ENCODE results near the gene ART1. TPM values are rescaled to one million over a fixed set of nuclear protein-coding genes. Genes with fewer than 3 reads are reported as not detected.
"Not testable (repeated sequence)": the region's sequence is repeated elsewhere in the genome, so short reads cannot be mapped to it uniquely, and the experiment has no call there.

The ART1 gene
- total RNA-seq, 1 experiment from 2014 or later, result not detected

DNA sequence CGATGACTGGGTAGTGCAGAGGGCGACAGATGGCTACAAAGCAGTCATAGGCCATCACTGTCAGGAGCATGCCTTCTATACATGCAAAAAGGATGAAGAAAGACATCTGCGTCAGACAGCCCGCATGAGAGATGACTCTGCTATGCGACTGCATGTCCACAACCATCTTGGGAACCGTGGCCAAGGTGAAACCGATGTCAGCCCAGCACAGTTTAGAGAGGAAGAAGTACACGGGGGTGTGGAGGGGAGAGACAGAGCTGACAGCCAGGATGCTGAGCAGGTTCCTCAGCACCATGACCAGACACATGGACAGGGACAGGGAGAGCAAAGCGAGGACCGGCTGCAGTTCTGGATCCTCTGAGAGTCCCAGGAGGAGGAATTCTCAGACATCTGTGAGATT is 44.7 kb upstream of the ART1 start:
- H3K27me3 ChIP-seq (ENCODE audit: insufficient read depth, low read length); H4K8ac ChIP-seq (replicated peaks; ENCODE audit: insufficient read length, low read depth, low read length); H3K9ac ChIP-seq (ENCODE audit: extremely low read depth, insufficient read length, low read length); H3K4me1 Mint-ChIP-seq; H3K18ac ChIP-seq (ENCODE audit: insufficient read length, low read depth, low read length); H2BK15ac ChIP-seq (ENCODE audit: low read depth, low read length); H3K4me3 Mint-ChIP-seq; H2BK12ac ChIP-seq (ENCODE audit: insufficient read length, low read depth, low read length); H3K4ac ChIP-seq (ENCODE audit: low read depth, low read length); H3K9me3 Mint-ChIP-seq; H2BK120ac ChIP-seq (ENCODE audit: low read depth, low read length, poor library complexity, severe bottlenecking); H4K91ac ChIP-seq (ENCODE audit: insufficient read length, low read depth, low read length); H3T11ph ChIP-seq (ENCODE audit: low read length); H3K14ac ChIP-seq (ENCODE audit: insufficient read depth, low read length); H2AFZ ChIP-seq (ENCODE audit: low read length); H3K79me2 ChIP-seq (ENCODE audit: insufficient read depth, low read length); H4K5ac ChIP-seq (ENCODE audit: insufficient read length, low read depth, low read length); DNase-seq; H2BK20ac ChIP-seq (ENCODE audit: low read depth, low read length, poor library complexity, severe bottlenecking); H2BK5ac ChIP-seq (ENCODE audit: insufficient read length, low read length); H2AK5ac ChIP-seq (ENCODE audit: insufficient read length, low read length); H4K20me1 ChIP-seq (ENCODE audit: control insufficient read depth, insufficient read depth, insufficient read length); H3K4me1 ChIP-seq (ENCODE audit: insufficient read depth, low read length); H3K4me2 ChIP-seq (ENCODE audit: insufficient read depth, insufficient read length, low read length); H3K79me1 ChIP-seq (ENCODE audit: insufficient read depth, low read depth, low read length, poor library complexity, severe bottlenecking); H3K36me3 Mint-ChIP-seq (ENCODE audit: insufficient read depth in 1 of 3, low read depth in 3 of 3); H3K9me3 ChIP-seq (ENCODE audit: control insufficient read depth, low read depth, low read length); H3K23ac ChIP-seq (ENCODE audit: insufficient read length, low read depth, low read length); H3K27me3 Mint-ChIP-seq (ENCODE audit: low read depth); H3K27ac Mint-ChIP-seq; H3K23me2 ChIP-seq (ENCODE audit: insufficient read length, low read depth, low read length, poor library complexity, severe bottlenecking); H3K56ac ChIP-seq (ENCODE audit: insufficient read length, low read depth, low read length); H3K27ac ChIP-seq (ENCODE audit: insufficient read length, low read depth, low read length): not testable (repeated sequence)
- WGBS (ENCODE audit: extremely low coverage, insufficient read length, low lambda C conversion rate), result no CpG with 5 or more reads among the region's 10 CpGs
